Activated CD4-positive, alpha-beta T cell treated with anti-CD3 and anti-CD28 coated beads, Interleukin-2, amount 50 U/mL, for 48 hours (primary cell): ENCODE results near the gene CD6.
A peak's percentile ranks its signal among the peaks of the same experiment; 100 is the strongest.

Source experiments
- DNase-seq, 2 experiments: peaks; one replicate each; pipeline ENCODE4 v3.0.0-alpha.2; 2020

The CD6 gene

GRCh38 chr11:60954421-60954820 is 17.1 kb upstream of the CD6 start:
- DNase-seq: no peak

- no peak for DNase-seq
These were observed 15.9 kb upstream of the CD6 start for GRCh38 chr11:60955571-60955970.

- no peak for DNase-seq
These were observed 14.3 kb upstream of the CD6 start for GRCh38 chr11:60957188-60957587.

GRCh38 chr11:60959431-60959830 is 12.0 kb upstream of the CD6 start:
- no peak for DNase-seq

GRCh38 chr11:60960405-60960804 is 11.1 kb upstream of the CD6 start:
- DNase-seq: no peak

- DNase-seq: no peak
These were observed 6.7 kb upstream of the CD6 start for GRCh38 chr11:60964801-60965200.

GRCh38 chr11:60966890-60967289 is 4.6 kb upstream of the CD6 start:
- no peak for DNase-seq

GRCh38 chr11:60968223-60968622 is 3.3 kb upstream of the CD6 start:
- DNase-seq: no peak

- DNase-seq: peak; percentile 87 to 89
These were observed 1.1 kb upstream of the CD6 start for GRCh38 chr11:60970369-60970774.

GRCh38 chr11:60970890-60971289 is 590 bp upstream of the CD6 start:
- DNase-seq: peak; percentile 20 to 34

- peak; percentile 49 to 57 for DNase-seq
These were observed 926 bp downstream of the CD6 start for GRCh38 chr11:60972182-60973030.

- DNase-seq: peak; percentile 31 to 50
These were observed 2.2 kb downstream of the CD6 start for GRCh38 chr11:60973699-60974098.

GRCh38 chr11:60974316-60974715 is 2.8 kb downstream of the CD6 start:
- peak; percentile 47 to 58 for DNase-seq

- peak in 1 of 2 experiments; percentile 49 for DNase-seq
These were observed 3.2 kb downstream of the CD6 start for GRCh38 chr11:60974726-60975125.

- DNase-seq: no peak
These were observed 5.7 kb downstream of the CD6 start for GRCh38 chr11:60977224-60977623.

- no peak for DNase-seq
These were observed 6.4 kb downstream of the CD6 start for GRCh38 chr11:60977836-60978235.

GRCh38 chr11:60978546-60979380 is 7.3 kb downstream of the CD6 start:
- peak; percentile 91 to 94 for DNase-seq

- peak in 1 of 2 experiments; percentile 32 for DNase-seq
These were observed 10.0 kb downstream of the CD6 start for GRCh38 chr11:60981515-60981914.

GRCh38 chr11:60982184-60982583 is 10.7 kb downstream of the CD6 start:
- DNase-seq: peak in 1 of 2 experiments; percentile 35

GRCh38 chr11:60984149-60984548 is 12.7 kb downstream of the CD6 start:
- peak in 1 of 2 experiments; percentile 33 for DNase-seq

GRCh38 chr11:60984636-60985035 is 13.2 kb downstream of the CD6 start:
- DNase-seq: no peak

GRCh38 chr11:60985501-60985900 is 14.0 kb downstream of the CD6 start:
- peak; percentile 39 to 44 for DNase-seq

GRCh38 chr11:60985991-60986915 is 14.8 kb downstream of the CD6 start:
- peak; percentile 88 to 91 for DNase-seq
